NCI-H1105 treated with DMSO at 0.1 percent for 48 hours (cell line): Measurements from ENCODE around the gene FUT6.
"Not testable (repeated sequence)": the region's sequence is repeated elsewhere in the genome, so short reads cannot be mapped to it uniquely, and the experiment has no call there.

Experiments
- DNase-seq: peaks from one replicate; lab custom pipeline; 2025; lab: John Stamatoyannopoulos, UW

Gene FUT6, protein sequence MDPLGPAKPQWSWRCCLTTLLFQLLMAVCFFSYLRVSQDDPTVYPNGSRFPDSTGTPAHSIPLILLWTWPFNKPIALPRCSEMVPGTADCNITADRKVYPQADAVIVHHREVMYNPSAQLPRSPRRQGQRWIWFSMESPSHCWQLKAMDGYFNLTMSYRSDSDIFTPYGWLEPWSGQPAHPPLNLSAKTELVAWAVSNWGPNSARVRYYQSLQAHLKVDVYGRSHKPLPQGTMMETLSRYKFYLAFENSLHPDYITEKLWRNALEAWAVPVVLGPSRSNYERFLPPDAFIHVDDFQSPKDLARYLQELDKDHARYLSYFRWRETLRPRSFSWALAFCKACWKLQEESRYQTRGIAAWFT

DNA sequence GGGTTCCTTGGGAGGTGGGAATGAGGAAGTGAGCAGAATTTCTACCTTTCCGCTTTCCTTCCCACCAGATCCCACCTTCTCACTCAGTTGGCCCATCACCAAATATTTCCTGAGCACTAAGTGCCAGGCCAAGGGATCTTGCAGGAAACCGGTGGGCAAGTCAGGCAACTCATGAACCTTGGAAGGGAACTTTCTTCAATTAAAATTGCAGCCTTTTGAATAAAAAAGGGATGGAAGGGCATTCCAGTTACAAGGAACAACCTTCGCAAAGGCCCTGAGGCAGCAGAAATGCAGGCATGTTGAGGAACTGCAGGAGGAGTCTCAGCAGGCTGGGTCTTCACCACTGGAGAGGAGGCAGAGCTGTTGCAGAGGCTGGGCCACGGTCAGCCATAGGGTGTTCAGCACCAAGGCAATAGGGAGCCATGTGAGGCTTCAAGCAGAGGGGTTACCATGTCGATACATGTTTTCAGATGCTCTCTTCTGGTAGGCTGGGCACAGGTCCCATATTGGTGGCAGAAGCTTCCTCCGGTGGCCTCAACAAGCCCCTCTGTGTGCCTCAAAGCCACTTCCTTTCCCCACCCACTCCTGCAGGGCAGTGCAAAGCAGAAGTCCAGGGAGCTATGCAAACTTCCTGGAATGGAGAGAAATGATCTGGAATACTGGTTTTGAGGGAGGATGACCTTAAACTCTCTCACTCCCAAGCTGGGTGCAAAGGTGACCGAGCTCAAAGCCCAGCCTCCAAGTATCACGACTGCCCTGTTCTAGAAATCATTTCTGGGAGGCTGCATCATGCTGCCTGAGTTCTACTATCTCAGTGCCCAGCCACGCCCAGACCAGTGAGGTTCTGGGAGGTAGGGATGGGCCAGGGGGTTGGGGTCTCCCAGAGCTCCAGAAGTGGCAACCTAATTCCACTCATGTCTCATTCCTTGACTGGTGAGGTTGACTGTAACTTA lies at the start of gene FUT6:
Gene FUT6 (minus strand): TSS at position 638 of the 953 bp plus-strand sequence. CDS start 7,135 bp downstream, outside the sequence.
- DNase-seq: no peak

DNA sequence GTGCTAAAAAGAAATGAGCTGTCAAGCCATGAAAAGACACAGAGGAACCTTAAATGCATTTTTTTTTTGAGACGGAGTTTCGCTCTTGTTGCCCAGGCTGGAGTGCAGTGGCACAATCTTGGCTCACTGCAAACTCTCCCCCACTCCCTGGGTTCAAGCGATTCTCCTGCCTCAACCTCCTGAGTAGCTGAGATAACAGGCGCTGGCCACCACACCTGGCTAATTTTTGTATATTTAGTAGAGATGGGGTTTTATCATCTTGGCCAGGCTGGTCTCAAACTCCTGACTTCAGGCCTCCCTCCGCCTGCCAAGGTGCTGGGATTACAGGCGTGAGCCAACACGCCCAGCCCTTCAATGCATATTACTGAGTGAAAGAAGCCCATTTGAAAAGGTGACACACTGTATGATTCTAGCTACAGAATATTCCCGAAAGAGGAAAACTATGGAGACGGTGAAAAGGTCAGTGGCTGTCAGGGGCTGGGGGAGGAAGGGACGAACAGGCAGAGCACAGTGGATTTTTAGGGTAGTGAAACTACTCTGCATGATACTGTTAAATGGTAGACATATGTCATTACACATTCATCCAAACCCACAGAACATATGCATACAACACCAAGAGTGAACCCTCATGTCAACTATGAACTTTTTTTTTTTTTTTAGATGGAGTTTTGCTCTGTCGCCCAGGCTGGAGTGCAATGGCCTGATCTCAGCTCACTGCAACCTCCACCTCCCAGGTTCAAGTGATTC lies 44.7 kb upstream of the FUT6 start:
- DNase-seq: not testable (repeated sequence)

DNA sequence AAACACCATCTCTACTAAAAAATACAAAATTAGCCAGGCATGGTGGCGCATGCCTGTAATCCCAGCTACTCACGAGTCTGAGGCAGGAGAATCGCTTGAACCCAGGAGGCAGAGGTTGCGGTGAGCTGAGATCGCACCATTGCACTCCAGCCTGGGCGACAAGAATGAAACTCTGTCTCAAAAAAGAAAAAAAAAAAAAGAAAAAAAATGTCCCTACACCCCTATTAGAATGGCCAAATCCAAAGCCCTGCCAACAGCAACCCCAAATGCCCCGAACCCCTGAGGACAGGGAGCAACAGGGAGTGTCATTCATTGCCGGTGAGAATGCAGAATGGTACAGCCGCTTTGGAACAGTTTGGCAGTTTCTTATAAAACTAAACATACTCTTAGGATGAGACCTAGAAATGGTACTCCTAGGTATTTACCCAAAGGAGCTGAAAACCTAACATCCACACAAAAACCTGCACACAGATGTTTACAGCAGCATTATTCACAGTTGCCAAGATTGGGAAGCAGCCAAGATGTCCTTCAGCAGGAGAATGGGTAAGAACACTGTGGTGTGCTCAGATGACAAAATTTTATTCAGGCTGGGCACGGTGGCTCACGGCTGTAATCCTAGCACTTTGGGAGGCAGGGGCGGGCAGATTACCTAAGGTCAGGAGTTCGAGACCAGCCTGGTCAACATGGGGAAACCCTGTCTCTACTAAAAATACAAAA lies 43.8 kb upstream of the FUT6 start:
- peak; percentile 8 for DNase-seq

DNA sequence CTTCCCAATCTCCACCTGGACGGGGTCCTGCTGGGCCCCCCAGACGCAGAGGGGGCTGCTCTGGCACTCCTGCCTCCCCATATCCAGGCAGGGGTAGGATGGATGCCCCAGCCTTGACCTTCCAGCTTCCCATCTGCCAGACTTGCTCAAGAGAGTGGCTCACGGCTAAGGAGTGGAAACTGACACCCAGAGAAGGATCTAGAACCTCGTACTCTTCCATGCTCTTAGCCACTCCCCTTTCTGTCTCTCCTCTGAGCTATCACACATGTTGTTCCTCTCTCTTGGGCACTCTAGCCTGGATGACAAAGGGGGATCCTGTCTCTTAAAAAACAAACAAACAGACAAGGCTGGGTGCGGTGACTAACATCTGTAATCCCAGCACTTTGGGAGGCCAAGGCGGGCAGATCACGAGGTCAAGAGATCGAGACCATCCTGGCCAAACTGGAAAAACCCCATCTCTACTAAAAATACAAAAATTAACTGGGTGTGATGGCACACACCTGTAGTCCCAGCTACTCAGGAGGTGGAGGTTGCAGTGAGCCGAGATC lies 43.0 kb upstream of the FUT6 start:
- no peak for DNase-seq

DNA sequence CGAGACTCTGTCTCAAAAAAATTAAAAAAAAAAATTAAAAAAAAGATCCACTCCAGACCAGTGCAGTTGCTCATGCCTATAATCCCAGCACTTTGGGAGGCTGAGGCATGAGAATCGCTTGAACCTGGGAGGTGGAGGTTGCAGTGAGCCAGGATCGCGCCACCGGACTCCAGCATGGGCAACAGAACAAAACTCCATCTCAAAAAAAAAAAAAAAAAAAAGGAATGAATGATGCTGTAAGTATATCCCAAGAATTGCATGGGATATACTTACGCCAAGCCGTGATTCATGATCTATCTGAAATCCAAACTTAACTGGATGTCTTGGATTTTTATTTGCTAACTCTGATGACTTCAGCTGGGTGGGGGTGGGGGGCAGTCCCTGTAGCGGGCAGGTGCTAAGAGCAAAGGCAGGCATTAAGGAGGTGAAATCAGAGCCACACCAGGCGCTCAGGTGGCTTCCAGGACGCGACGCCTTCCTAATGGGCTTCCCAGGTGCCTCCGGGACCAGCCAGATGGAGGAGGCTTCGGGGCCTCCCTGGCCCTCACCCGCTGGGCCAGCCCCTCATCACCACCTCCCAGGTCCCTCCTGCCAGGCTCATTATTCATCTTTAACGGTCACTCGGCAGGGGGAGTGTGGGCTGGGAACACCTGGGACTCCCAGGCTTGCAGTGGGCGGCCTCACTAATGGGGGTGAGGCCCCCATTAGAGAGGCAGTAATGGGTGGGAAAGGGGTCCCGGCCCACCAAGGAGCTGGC lies 42.2 kb upstream of the FUT6 start:
- no peak for DNase-seq

DNA sequence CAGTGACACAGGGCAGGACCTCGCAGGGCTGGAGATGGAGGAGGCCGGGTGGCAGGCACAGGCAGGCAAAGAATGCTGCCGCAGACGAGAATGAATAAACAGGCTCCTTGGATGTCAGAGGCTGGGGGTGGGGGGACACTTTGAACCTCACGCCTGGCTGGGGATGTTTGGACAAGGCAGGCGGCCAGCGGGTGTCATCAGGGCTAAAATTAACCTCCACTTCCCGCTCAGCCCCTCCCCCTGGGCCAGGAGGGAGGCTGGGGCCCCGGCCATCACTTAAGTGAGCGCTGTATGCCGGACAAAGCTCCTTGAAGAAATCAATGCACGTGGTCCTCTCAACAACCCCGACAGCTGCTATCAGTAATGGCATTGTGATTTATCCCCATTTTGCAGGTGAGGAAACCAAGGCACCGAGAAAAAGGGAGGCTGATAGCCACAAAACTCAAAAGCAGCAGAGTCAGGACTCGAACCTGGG lies 41.1 kb upstream of the FUT6 start:
- no peak for DNase-seq

DNA sequence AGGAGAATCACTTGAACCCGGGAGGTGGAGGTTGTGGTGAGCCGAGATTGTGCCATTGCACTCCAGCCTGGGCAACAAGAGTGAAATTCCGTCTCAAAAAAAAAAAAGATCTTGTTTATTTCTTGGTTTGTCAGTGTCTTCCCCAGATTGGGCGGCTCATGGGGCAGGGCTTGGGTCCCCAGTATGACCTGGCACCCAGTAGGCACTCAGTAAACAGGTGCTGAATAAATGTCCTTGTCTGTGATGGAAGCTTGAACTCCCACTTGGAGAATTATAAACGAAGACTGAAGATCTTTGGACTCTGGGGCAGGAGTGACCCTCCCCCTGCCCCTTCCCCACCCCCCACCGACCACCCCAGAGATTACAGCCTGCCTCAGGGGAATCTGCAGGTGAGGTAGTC lies 40.7 kb upstream of the FUT6 start:
- no peak for DNase-seq

DNA sequence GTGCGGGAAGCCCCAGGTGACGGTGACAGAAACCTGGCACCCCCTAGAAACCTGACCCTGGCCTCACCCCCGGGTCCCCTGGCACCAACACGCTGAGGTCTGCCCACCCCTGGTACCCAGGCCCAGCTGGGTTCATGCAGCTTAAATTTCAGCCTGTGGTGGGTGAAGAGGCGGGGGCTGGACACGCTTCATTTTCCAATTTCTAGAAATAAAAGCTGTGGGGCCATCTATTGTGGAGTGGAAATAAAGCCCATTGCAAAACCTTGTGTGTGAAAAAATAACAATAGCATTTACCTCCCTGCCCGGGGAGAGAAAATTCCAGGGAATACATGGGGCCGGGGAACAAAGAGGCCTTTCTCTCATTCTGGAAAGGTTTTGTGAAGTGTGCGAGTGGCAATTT lies 38.4 kb upstream of the FUT6 start:
- no peak for DNase-seq

DNA sequence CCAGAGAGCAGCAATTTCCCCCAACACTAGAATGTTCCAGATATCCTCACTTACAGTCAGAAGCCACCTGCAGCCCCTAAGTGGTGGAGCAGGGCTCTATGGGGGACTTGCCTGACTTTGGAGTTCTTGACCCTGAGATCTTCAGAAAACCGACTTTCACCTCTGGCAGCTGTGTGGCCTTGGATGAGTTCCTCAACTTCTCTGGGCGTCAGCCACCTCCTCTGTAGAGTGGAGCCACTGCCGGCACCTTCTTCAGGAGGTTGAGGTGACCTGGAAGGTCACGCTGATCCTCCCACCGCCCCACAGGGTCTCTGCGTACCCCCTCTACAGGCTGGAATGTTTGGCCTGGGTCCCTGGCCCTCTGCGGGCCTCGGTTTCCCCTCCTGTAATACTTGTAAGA lies 37.9 kb upstream of the FUT6 start:
- DNase-seq: no peak

DNA sequence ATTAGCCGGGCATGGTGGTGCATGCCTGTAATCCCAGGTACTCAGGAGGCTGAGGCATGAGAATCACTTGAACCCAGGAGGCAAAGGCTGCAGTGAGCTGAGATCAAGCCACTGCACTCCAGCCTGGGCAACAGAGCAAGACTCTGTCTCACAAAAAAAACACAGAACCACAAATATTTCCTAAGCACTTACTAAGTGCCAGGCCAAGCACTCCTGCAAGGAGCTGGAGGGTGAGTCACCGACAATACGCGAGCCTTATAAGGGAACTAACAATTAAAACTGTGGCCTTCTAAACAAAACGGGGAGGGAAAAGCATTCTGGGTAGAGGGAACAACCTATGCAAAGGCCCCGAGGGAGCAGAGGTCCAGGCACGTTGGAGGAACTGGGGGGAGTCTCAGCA lies 35.0 kb upstream of the FUT6 start:
- DNase-seq: not testable (repeated sequence)

DNA sequence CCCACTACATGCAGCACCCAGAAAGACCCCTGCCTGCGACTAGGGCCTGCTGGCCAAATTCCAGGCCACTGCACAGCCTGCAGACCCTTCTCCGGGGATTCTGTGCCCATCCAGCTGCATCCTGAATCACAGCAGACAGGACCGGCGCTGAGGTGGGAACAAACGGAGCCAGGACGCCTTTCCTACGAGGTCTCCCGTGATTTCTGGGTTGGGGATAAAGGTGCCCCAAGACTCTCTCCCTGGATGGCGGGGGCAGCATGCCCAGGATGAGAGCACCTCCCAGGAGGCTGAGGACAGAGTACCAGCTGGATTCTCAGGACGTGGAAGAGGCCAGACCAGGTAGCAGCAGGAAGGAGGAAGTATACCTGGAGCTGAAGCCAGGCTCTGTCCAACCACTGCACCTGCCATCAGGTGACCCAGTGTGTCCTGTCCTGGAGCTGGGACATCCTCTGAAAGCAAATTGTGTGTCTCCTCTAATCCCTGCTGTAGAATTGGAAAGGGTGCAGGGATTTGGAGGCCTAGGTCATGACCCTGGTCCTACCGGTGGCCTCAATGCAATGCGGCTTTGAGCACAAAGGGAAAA lies 34.2 kb upstream of the FUT6 start:
- no peak for DNase-seq

DNA sequence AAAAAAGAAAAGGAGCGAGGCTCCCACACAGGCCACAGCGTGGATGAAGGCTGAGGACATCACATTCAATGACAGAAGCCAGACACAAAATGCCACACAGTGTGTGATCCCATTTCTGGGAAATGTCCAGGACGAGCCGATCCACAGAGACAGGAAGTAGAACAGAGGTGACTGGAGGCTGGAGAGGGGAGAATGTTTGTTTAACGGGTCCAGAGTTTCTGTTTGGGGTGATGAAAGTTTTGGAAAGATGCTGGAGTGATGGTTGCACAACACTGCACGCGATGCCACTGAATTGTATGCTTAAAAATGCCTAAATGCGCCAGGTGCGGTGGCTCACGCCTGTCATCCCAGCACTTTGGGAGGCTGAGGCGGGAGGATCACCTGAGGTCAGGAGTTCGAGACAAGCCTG lies 31.5 kb upstream of the FUT6 start:
- DNase-seq: no peak

DNA sequence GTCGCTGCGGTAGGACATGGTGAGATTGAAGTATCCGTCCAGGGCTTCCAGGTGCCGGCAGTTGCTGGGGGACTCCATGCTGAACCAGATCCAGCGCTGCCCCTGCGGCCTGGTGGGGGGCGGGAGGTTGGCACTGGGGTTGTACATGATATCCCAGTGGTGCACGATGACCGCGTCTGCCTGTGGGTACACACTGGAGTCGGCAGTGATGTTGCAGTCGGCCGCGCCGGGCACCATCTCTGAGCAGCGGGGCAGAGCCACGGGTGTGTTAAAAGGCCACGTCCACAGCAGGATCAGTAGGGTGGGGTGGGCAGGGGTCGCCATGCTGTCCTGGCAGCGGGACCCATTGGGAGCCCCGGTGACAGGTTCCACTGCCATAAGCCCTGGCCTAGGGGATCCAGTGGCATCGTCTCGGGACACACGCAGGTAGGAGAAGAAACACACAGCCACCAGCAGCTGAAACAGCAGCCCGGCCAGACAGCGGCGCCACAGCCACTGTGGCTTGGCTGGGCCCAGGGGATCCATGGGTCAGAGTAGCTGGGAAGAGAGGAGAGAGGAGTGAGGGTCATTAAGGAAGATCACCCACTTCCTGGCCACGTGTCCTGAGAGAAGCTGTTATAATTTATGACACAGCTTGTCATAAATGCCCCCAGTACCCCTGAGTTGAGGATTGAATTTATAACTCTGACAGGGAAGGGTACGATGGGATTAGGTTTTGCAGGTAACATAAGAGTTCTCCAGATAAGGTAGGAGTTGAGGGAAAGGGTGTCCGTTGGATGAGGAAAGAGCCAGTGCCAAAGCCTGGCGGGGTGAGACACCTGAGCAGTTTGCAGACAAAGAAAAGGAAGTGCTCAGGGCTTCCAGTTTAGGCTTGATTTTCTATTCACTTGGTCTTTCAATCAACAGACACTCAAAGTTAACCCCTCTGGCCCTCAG lies 28.0 kb upstream of the FUT6 start:
- no peak for DNase-seq

DNA sequence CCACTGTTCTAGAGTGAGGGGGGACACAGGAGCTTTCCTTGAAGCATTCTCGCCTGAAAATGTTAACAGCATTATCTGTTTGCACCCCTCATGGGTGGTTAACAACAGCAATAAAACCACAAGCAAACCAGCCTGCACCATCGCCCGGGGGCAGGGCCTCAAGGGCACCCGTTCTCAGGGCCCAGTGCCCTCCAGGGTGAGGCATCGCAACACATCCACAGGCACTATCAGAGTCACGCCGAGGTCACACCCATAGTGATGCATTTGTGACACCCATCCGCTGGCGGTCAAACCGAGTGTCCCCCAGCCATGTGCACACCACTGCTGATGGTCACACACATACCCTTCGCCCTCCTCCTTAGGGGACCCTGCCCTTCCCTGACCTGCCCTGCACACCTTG lies 26.3 kb upstream of the FUT6 start:
- no peak for DNase-seq

DNA sequence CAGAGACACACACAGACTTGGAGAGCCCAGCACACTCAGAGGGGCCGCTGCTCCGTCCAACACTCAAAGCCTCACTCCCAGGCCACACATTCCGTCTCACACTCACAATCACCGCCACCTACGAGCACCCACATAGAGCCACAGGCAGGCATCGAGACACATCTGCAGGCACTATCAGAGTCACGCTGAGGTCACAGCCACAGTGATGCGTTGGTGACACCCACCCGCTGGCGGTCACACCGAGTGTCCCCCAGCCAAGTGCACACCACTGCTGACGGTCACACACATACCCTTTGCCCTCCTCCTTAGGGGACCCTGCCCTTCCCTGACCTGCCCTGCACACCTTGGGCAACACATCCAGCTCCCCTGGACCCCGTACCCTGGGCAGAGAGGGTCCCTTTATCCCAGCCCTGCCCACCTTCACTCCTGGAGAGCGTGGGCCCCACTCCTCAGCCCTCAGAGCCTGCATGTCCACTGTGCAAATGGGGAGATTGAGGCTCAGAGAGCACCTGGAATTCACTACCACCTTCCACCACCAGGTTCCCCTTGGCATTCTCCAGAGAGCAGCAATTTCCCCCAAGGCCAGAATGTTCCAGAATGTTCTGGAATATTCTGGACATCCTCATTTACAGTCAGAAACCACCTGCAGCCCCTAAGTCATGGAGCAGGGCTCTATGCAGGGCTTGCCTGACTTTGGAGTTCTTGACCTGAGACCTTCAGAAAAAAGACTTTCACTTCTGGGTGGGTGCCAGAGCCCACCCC lies 25.4 kb upstream of the FUT6 start:
- DNase-seq: no peak

DNA sequence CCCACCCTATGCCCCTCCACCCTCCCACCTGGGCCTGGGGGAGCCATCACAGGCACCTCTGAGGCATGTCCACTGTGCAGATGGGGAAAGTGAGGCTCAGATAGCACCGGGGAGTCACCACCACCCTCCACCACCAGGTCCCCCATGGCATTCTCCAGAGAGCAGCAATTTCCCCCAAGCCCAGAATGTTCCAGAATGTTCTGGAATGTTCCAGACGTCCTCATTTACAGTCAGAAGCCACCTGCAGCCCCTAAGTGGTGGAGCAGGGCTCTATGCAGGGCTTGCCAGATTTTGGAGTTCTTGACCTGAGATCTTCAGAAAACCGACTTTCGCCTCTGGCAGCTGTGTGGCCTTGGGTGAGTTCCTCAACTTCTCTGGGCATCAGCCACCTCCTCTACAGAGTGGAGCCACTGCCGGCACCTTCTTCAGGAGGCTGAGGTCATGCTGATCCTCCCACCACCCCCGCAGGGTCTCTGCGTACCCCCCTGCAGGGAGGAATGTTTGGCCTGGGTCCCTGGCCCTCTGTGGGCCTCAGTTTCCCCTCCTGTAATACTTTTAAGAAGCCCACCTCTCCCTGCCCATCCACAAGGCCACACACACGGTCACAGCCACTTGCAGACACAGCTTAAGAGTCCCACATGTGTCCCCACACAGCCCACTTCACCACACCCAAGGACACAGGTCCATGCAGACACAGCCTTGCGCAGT lies 24.7 kb upstream of the FUT6 start:
- no peak for DNase-seq

DNA sequence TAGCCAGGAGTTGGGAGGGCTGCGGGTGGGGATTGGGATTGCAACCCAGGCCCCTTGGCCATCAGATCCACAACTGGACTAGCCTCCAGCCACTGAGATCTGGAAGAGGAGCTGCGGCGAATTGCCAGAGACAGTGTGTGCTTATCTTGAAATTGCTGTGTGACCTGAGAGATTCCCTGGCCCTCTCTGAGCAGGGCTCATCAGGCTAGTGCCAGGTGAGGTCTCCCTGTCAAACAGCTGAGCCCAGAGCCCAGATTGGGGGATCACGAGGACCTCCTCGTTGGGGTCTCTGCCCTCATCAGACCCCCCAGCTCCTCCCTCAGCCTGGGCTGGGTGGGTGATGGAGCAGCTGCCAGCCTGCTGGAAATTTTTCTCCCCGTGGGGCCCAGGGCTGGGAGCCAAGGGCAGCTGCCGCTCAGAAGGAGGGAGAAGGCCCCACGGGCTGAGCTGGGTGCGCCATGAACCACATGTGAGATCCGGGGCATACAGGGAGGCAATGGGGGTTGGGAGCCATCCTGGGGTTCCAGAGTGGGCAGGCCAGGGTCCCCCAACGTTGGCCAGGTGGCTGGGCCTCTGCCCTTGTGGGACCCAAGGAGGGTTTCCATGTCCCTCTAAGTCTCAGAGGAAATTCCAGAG lies 23.6 kb upstream of the FUT6 start:
- no peak for DNase-seq
